ENCODE data around the gene FHL2. TPM values are rescaled to one million over a fixed set of nuclear protein-coding genes. Genes with fewer than 3 reads are reported as not detected.
A peak's percentile ranks its signal among the peaks of the same experiment; 100 is the strongest.

Gene FHL2
- 10 to 100 TPM; 14.9 to 31.8 (median 21.4) TPM for total RNA-seq

GRCh38 chr2:105398336-105399206 lies at the start of gene FHL2:
Gene FHL2 (minus strand): TSS chr2:105399051. CDS start chr2:105386516, 12,535 bp downstream.
- Histone ChIP-seq H3K4me1 (peaks cover 28 to 40% of the 10 kb centered on the region in 2 donors), H3K36me3 (no peaks in the 10 kb centered on the region), H3K9me3 (no peaks in the 10 kb centered on the region), H3K27me3 (no peaks in the 10 kb centered on the region), H3K4me3 (peak within 1 kb of the TSS; percentile 84 to 96 (median 86)), H3K27ac (peak within 1 kb of the TSS; percentile 84 to 96 (median 90))
- DNase-seq (peak; percentile 61 to 69), ATAC-seq (peak; percentile 80 to 86)
- in situ Hi-C loops (cut with MboI; ENCODE audit: low sequenced_read_pairs in 4 of 4) (no loop called here), intact Hi-C loops (cut with DNase I; ENCODE audit: low total_unique reads) (loop anchor here (10.0 kb wide), 1 partner anchor 506 kb away; no protein-coding TSS in a partner anchor)
- peak; percentile 82 to 84 for TF ChIP-seq POLR2A (IDR thresholded peaks at IDR 0.05)
- peak; percentile 44 to 58 (median 48) for TF ChIP-seq CTCF (IDR thresholded peaks at IDR 0.05 in 4 of 5, conservative IDR thresholded peaks at IDR 0.05 in 1 of 5)

- H3K9me3 ChIP-seq = no peaks in the 10 kb centered on the region
- no peak for ATAC-seq
- no peaks in the 10 kb centered on the region for H3K36me3 ChIP-seq
- no peak for TF ChIP-seq POLR2A (IDR thresholded peaks at IDR 0.05)
- no peak for TF ChIP-seq CTCF (IDR thresholded peaks at IDR 0.05 in 4 of 5, conservative IDR thresholded peaks at IDR 0.05 in 1 of 5)
- no peak for DNase-seq
- in situ Hi-C loops (cut with MboI; ENCODE audit: low sequenced_read_pairs in 4 of 4) = no loop called here
- H3K4me1 ChIP-seq = no peaks in the 10 kb centered on the region
- no peak overlapping the region for H3K27ac ChIP-seq
- H3K4me3 ChIP-seq = no peak overlapping the region
- intact Hi-C loops (cut with DNase I; ENCODE audit: low total_unique reads) = no loop called here
- H3K27me3 ChIP-seq = no peaks in the 10 kb centered on the region
Measured at GRCh38 chr2:105447476-105447875, 48.6 kb upstream of the FHL2 start.

GRCh38 chr2:105446501-105446900 lies 47.6 kb upstream of the FHL2 start:
- no peaks in the 10 kb centered on the region for H3K4me1 ChIP-seq
- DNase-seq = no peak
- H3K36me3 ChIP-seq = no peaks in the 10 kb centered on the region
- in situ Hi-C loops (cut with MboI; ENCODE audit: low sequenced_read_pairs in 4 of 4) = no loop called here
- H3K27me3 ChIP-seq = no peaks in the 10 kb centered on the region
- intact Hi-C loops (cut with DNase I; ENCODE audit: low total_unique reads) = no loop called here
- no peak for ATAC-seq
- H3K9me3 ChIP-seq = no peaks in the 10 kb centered on the region
- no peak overlapping the region for H3K4me3 ChIP-seq
- TF ChIP-seq CTCF (IDR thresholded peaks at IDR 0.05 in 4 of 5, conservative IDR thresholded peaks at IDR 0.05 in 1 of 5) (no peak), POLR2A (IDR thresholded peaks at IDR 0.05) (no peak)
- no peak overlapping the region for H3K27ac ChIP-seq

- no peaks in the 10 kb centered on the region for H3K4me1 ChIP-seq
- no peak for DNase-seq
- in situ Hi-C loops (cut with MboI; ENCODE audit: low sequenced_read_pairs in 4 of 4) (no loop called here), intact Hi-C loops (cut with DNase I; ENCODE audit: low total_unique reads) (no loop called here)
- H3K36me3 ChIP-seq = no peaks in the 10 kb centered on the region
- H3K27ac ChIP-seq = no peak overlapping the region
- no peak overlapping the region for H3K4me3 ChIP-seq
- no peaks in the 10 kb centered on the region for H3K27me3 ChIP-seq
- TF ChIP-seq POLR2A (IDR thresholded peaks at IDR 0.05) = no peak
- no peak for TF ChIP-seq CTCF (IDR thresholded peaks at IDR 0.05 in 4 of 5, conservative IDR thresholded peaks at IDR 0.05 in 1 of 5)
- ATAC-seq = no peak
- no peaks in the 10 kb centered on the region for H3K9me3 ChIP-seq
Measured at GRCh38 chr2:105445976-105446375, 47.1 kb upstream of the FHL2 start.

Measured in gastrocnemius medialis (tissue), 4 donors.